GM12873 (cell line): ENCODE data around the gene PRKG1.

ENCODE experiments used
- CTCF ChIP-seq: IDR thresholded peaks from 2 replicates; pipeline ENCODE4 v1.5.1; 2012; ENCODE audit warnings: low read depth, mild to moderate bottlenecking, moderate library complexity, low read length, control low read depth; ENCODE audit not compliant: insufficient read depth; ENCODE audit errors: missing control alignments

The PRKG1 gene

GRCh38 chr10:52343439-52343838, 1269.2 kb downstream of the PRKG1 start:
- no peak for TF ChIP-seq CTCF

GRCh38 chr10:52346394-52347326, 1272.4 kb downstream of the PRKG1 start:
- no peak for TF ChIP-seq CTCF

- TF ChIP-seq CTCF = no peak
Measured at GRCh38 chr10:52347327-52347667, 1273.0 kb downstream of the PRKG1 start.
